K562 (cell line): ENCODE data around the gene SLC25A45. TPM values are rescaled to one million over a fixed set of nuclear protein-coding genes. Genes with fewer than 3 reads are reported as not detected.

ENCODE experiments used
- BCOR ChIP-seq: fragments of 450-650 bp; IDR thresholded peaks from 2 replicates; pipeline ENCODE4 v1.6.1; 2016
- CTBP1 ChIP-seq: fragments of 450-650 bp; IDR thresholded peaks from 2 replicates; pipeline ENCODE4 v1.6.1; 2016; ENCODE audit warnings: borderline replicate concordance
- DPF2 ChIP-seq: fragments of 450-650 bp; IDR thresholded peaks from 2 replicates; pipeline ENCODE4 v1.6.1; 2016
- FOXO4 ChIP-seq: fragments of 450-650 bp; formaldehyde crosslinking; IDR thresholded peaks from 2 replicates; pipeline ENCODE4 v1.4.0; 2020; ENCODE audit warnings: mild to moderate bottlenecking, moderate library complexity
- MEIS2 ChIP-seq: fragments of 450-650 bp; IDR thresholded peaks from 2 replicates; pipeline ENCODE4 v1.6.1; 2014; ENCODE audit warnings: mild to moderate bottlenecking; ENCODE audit not compliant: partially characterized antibody
- MTA2 ChIP-seq: fragments of 450-650 bp; IDR thresholded peaks from 2 replicates; pipeline ENCODE4 v1.6.1; 2016; ENCODE audit warnings: low read depth
- MYC ChIP-seq, 2 experiments: fragments of 250-450 bp in 1 of 2; sonication (Bioruptor Pico) in 1 of 2; IDR thresholded peaks; 2 replicates each; pipeline versions ENCODE4 v1.5.1 to v1.6.1; 2012 to 2021; ENCODE audit warnings: low read depth in 2 of 2, borderline replicate concordance in 1 of 2, improper control_type of control experiment in 1 of 2, low read length in 1 of 2, mild to moderate bottlenecking in 1 of 2, moderate library complexity in 1 of 2
- SMAD2 ChIP-seq: fragments of 150-350 bp; IDR thresholded peaks from 2 replicates; pipeline ENCODE4 v1.6.1; 2014; ENCODE audit warnings: low read depth, mild to moderate bottlenecking, low read length
- SMAD3 ChIP-seq: fragments of 450-650 bp; formaldehyde crosslinking; conservative IDR thresholded peaks from 2 replicates; pipeline ENCODE4 v1.4.0; 2020; ENCODE audit warnings: mild to moderate bottlenecking
- SRSF9 ChIP-seq: fragments of 200-400 bp; formaldehyde crosslinking; IDR thresholded peaks from 2 replicates; pipeline ENCODE4 v1.6.1; 2017; ENCODE audit warnings: low read depth, low read length, borderline replicate concordance
- TAF1 ChIP-seq: IDR thresholded peaks from 2 replicates; pipeline ENCODE4 v1.6.1; 2011; ENCODE audit warnings: mild to moderate bottlenecking, low read length, moderate library complexity; ENCODE audit not compliant: insufficient read depth, control insufficient read depth, severe bottlenecking; ENCODE audit errors: extremely low read depth
- TCF15 ChIP-seq: fragments of 250-450 bp; sonication (Bioruptor Pico); IDR thresholded peaks from 2 replicates; pipeline ENCODE4 v1.8.0; 2022; ENCODE audit warnings: moderate library complexity, mild to moderate bottlenecking, inconsistent platforms
- TCF3 ChIP-seq: sonication (generic); formaldehyde crosslinking; IDR thresholded peaks from 2 replicates; pipeline ENCODE4 v1.4.0; 2020; ENCODE audit warnings: mild to moderate bottlenecking, missing genetic modification reagents
- ZFP30 ChIP-seq: fragments of 250-450 bp; sonication (Bioruptor Pico); IDR thresholded peaks from 2 replicates; pipeline ENCODE4 v1.8.0; 2022; ENCODE audit warnings: moderate library complexity, mild to moderate bottlenecking, inconsistent platforms, borderline replicate concordance
- ZKSCAN3 ChIP-seq: fragments of 250-450 bp; sonication (Bioruptor Pico); IDR thresholded peaks from 2 replicates; pipeline ENCODE4 v1.4.0; 2020
- ZNF311 ChIP-seq: fragments of 250-450 bp; sonication (Bioruptor Pico); IDR thresholded peaks from 2 replicates; pipeline ENCODE4 v1.4.0; 2020; ENCODE audit warnings: mild to moderate bottlenecking, moderate library complexity
- ZNF507 ChIP-seq: conservative IDR thresholded peaks from 2 replicates; pipeline ENCODE4 v1.6.1; 2017; ENCODE audit warnings: missing genetic modification characterization, missing compliant biosample characterization
- polyA plus RNA-seq, 8 experiments: library from polyadenylated mRNA; depleted of rRNA in 4 of 8; stranded (reverse) in 5 of 8; unstranded in 3 of 8; fragments of >200 nt; fragmentation: Nextera tagmentation in 2 of 8; fragmentation: Illumina TruSeq in 1 of 8; extraction: Ambion mirVana in 2 of 8; extraction: Trizol in 1 of 8; gene quantifications; 2 replicates each; pipeline versions ENCODE4 v1.2.1 to v1.2.3, GENCODE V29; 2011 to 2014; ENCODE audit warnings: inconsistent platforms in 1 of 8, missing spikeins in 1 of 8
- total RNA-seq, 7 experiments: library from RNA; depleted of rRNA in 6 of 7; stranded (reverse); fragments of >200 nt in 6 of 7; fragmentation: Illumina TruSeq in 2 of 7; extraction: Trizol in 2 of 7; gene quantifications; 2 replicates each; pipeline versions ENCODE4 v1.2.1 to v1.2.3, GENCODE V29; 2011 to 2021; ENCODE audit warnings: low replicate concordance in 1 of 7
- TF ChIP-seq, protein P1 (sequence below): fragments of 250-450 bp; sonication (Bioruptor Pico); IDR thresholded peaks from 2 replicates; pipeline ENCODE4 v1.5.0; 2021; ENCODE audit warnings: mild to moderate bottlenecking, moderate library complexity
- TF ChIP-seq, protein P2 (sequence below): fragments of 450-650 bp; IDR thresholded peaks from 2 replicates; pipeline ENCODE4 v1.6.1; 2016

SLC25A45 gene
- total and polyA plus RNA-seq, 9 of the 15 experiments (the other 6 are each of a cell fraction or from before 2014, with no cell fraction given): 0.15 to 2.3 (median 0.68) TPM

- TF ChIP-seq, protein P1, sequence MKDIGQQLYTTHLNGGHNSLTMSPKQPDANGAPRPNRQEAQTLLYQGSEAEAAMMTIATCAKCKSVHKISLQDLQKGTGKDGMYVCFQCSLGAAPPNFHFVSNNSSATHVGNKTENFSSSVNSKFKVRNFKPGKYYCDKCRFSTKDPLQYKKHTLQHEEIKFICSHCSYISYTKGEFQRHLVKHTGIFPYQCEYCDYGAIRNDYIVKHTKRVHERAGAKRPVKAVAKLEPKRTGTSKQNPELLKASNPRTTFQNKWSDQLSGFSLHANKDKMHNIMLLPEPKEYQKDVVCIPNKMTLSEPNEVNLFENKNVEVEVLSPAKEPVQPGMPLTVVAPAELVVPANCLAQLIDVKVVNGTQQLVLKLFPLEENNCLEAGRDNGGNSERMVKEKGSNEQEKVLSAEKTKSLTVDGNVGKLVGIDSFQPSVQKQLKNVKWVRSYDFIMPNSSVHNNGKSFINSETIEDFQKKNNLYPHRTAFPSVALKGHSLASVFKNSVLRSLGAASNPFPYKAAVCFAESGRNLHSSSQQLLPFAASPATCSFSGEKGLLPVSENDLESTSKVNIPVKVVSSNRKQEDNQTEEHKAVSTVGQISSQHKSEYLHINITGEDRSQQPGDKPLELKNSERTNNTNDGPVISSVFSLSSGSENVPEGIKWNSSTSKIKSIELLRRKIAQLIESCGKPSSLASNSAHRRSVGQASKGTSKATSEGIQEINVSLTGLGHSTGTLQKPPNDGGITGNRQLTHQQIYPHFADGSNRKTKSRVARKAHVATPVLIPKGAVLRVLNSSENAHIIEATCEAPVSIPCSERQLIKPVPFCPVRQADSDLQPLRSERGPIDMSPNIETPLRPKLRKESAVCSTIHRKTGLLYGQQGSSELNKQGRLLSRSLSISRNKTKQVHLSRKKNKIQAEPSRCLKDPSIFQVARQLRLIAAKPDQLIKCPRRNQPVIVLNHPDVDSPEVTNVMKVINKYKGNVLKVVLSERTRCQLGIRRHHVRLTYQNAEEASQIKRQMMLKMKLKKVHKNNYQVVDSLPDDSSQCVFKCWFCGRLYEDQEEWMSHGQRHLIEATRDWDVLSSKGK (CRISPR knock-in tag): peak; percentile 83
- TF ChIP-seq DPF2 (peak; percentile 15; the same call in 1 of the 2 replicates), TCF15 (CRISPR knock-in tag) (no peak), FOXO4 (CRISPR knock-in tag) (peak; percentile 84), MEIS2 (no peak), MTA2 (peak; percentile 8; the same call in 1 of the 2 replicates), TAF1 (peak; percentile 68), MYC (IDR thresholded peaks at IDR 0.05; ENCODE audit: low read depth, low read length) (peak; percentile 24; the same call in 1 of the 2 replicates), MYC (CRISPR knock-in tag; IDR thresholded peaks at IDR 0.05; ENCODE audit: borderline replicate concordance, low read depth) (peak; percentile 82; the same call in 1 of the 2 replicates), SMAD3 (CRISPR knock-in tag) (peak; percentile 83), ZKSCAN3 (no peak), ZNF311 (CRISPR knock-in tag) (no peak), CTBP1 (peak; percentile 68; the same call in 1 of the 2 replicates), TCF3 (CRISPR knock-in tag) (no peak; the same call in 1 of the 2 replicates), BCOR (no peak), ZNF507 (tag) (no peak), SMAD2 (no peak), ZFP30 (CRISPR knock-in tag) (peak; percentile 77; the same call in 1 of the 2 replicates), SRSF9 (no peak)
- TF ChIP-seq, protein P2, sequence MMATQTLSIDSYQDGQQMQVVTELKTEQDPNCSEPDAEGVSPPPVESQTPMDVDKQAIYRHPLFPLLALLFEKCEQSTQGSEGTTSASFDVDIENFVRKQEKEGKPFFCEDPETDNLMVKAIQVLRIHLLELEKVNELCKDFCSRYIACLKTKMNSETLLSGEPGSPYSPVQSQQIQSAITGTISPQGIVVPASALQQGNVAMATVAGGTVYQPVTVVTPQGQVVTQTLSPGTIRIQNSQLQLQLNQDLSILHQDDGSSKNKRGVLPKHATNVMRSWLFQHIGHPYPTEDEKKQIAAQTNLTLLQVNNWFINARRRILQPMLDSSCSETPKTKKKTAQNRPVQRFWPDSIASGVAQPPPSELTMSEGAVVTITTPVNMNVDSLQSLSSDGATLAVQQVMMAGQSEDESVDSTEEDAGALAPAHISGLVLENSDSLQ: no peak
These were observed 44.6 kb upstream of the SLC25A45 start (continued) for GRCh38 chr11:65426839-65427690.
